Endothelial cell of umbilical vein (primary cell): ENCODE data around the gene ANO9. TPM values are rescaled to one million over a fixed set of nuclear protein-coding genes. Genes with fewer than 3 reads are reported as not detected.

Experiments used
- BruUV-seq: library from RNA; stranded (reverse); fragments of 400-500 nt; replicated peaks from 2 replicates; lab custom pipeline; 2021; lab: Mats Ljungman, UMichigan
- CTCF ChIA-PET: fragments of 300-600, 350-600 bp; sonication (Branson Sonifier 250); formaldehyde crosslinking; loops from one replicate; lab custom pipeline; 2021; ENCODE audit warnings: antibody characterized with exemption, inconsistent platforms; lab: Charles Lee
- POLR2A ChIA-PET: fragments of 300-600, 350-600 bp; sonication (Branson Sonifier 250); formaldehyde crosslinking; loops from one replicate; lab custom pipeline; 2021; ENCODE audit warnings: antibody characterized with exemption, inconsistent platforms; lab: Charles Lee
- DNase-seq: peaks from one replicate; pipeline ENCODE4 v3.0.0-alpha.2; 2011; ENCODE audit warnings: low read depth, low spot score
- FAIRE-seq: peaks from 2 replicates; lab custom pipeline; 2011; peaks lifted over from hg19 to GRCh38; lab: Jason Lieb, UNC
- H2AFZ ChIP-seq: 2 replicates; pipeline ENCODE4 v1.6.0; 2012; ENCODE audit warnings: low read depth, low read length, control low read depth, inconsistent platforms
- H3K27ac ChIP-seq: 2 replicates; pipeline ENCODE4 v1.5.1; 2011; ENCODE audit warnings: low read depth, mild to moderate bottlenecking, control low read depth, low read length, moderate library complexity; ENCODE audit not compliant: insufficient read depth
- H3K27me3 ChIP-seq, 2 experiments: 2 replicates each; pipeline versions ENCODE4 v1.6.0 to v1.6.1; 2011; ENCODE audit warnings: low read length in 2 of 2, mixed read lengths in 1 of 2; ENCODE audit not compliant: control insufficient read depth in 2 of 2, insufficient read depth in 2 of 2
- H3K36me3 ChIP-seq, 2 experiments: 2 replicates in 1 of 2; 3 replicates in 1 of 2; pipeline ENCODE4 v1.5.1; 2011; ENCODE audit warnings: low read length in 2 of 2, mild to moderate bottlenecking in 1 of 2, moderate library complexity in 1 of 2; ENCODE audit not compliant: control insufficient read depth in 2 of 2, insufficient read depth in 2 of 2; ENCODE audit errors: extremely low read depth in 1 of 2
- H3K4me1 ChIP-seq: 3 replicates; pipeline ENCODE4 v1.5.1; 2011; ENCODE audit warnings: mild to moderate bottlenecking, low read length; ENCODE audit not compliant: control insufficient read depth, insufficient read depth; ENCODE audit errors: extremely low read depth
- H3K4me2 ChIP-seq: 2 replicates; pipeline ENCODE4 v1.6.1; 2011; ENCODE audit warnings: low read length, control low read depth, mixed read lengths; ENCODE audit not compliant: insufficient read depth
- H3K4me3 ChIP-seq, 3 experiments: fragments of 200-600 bp in 1 of 3; sonication (generic), shearing (Covaris generic) in 1 of 3; replicated peaks in 1 of 3; 2 replicates each; pipeline ENCODE4 v1.5.1; 2011 to 2016; ENCODE audit warnings: control low read depth in 3 of 3, low read length in 3 of 3, mild to moderate bottlenecking in 2 of 3, inconsistent platforms in 1 of 3, low read depth in 1 of 3, moderate library complexity in 1 of 3; ENCODE audit not compliant: insufficient read depth in 1 of 3
- H3K79me2 ChIP-seq: 2 replicates; pipeline ENCODE4 v1.6.0; 2012; ENCODE audit warnings: low read length, inconsistent platforms; ENCODE audit not compliant: control insufficient read depth, insufficient read depth
- H3K9ac ChIP-seq: replicated peaks from 2 replicates; pipeline ENCODE3; 2011; ENCODE audit warnings: low read length, control low read depth; ENCODE audit not compliant: insufficient read depth; ENCODE audit errors: extremely low read depth
- H3K9me1 ChIP-seq: replicated peaks from 3 replicates; pipeline ENCODE4 v1.6.0; 2011; ENCODE audit warnings: mild to moderate bottlenecking, low read length; ENCODE audit not compliant: control insufficient read depth, insufficient read depth; ENCODE audit errors: extremely low read depth
- H3K9me3 ChIP-seq: replicated peaks from 2 replicates; pipeline ENCODE4 v1.5.1; 2012; ENCODE audit warnings: low read length, inconsistent platforms; ENCODE audit not compliant: control insufficient read depth, insufficient read depth
- H4K20me1 ChIP-seq: replicated peaks from 2 replicates; pipeline ENCODE3; 2011; ENCODE audit warnings: mild to moderate bottlenecking, low read length; ENCODE audit not compliant: control insufficient read depth, insufficient read depth; ENCODE audit errors: extremely low read depth
- MYC ChIP-seq: IDR thresholded peaks from one replicate; pipeline ENCODE4 v1.6.1; 2011; ENCODE audit warnings: mild to moderate bottlenecking, low read depth, low read length
- POLR2A ChIP-seq: IDR thresholded peaks from 2 replicates; pipeline ENCODE4 v1.6.1; 2012; ENCODE audit warnings: low read depth, mild to moderate bottlenecking, control low read depth, low read length
- POLR2AphosphoS5 ChIP-seq: IDR thresholded peaks from 2 replicates; pipeline ENCODE4 v1.6.1; 2012; ENCODE audit warnings: low read depth, mild to moderate bottlenecking, control low read depth, low read length, moderate library complexity; ENCODE audit not compliant: insufficient read depth
- dilution Hi-C: fragments of 300-500 bp; cut with MboI; formaldehyde crosslinking; loops from one replicate; pipeline ENCODE4 v1.15.0; 2019; ENCODE audit warnings: low sequenced_read_pairs; ENCODE audit not compliant: extremely low pct_ligation_motif_present
- intact Hi-C: fragments of 100-400 bp; cut with micrococcal nuclease; formaldehyde crosslinking; loops from one replicate; pipeline ENCODE4 v1.10.0; 2022
- polyA plus RNA-seq, 4 experiments: library from polyadenylated mRNA; depleted of rRNA in 3 of 4; stranded (reverse) in 3 of 4; unstranded in 1 of 4; fragments of >200 nt; gene quantifications; 2 replicates each; pipeline versions ENCODE4 v1.2.1 to v1.2.3, GENCODE V29; 2011 to 2012; ENCODE audit warnings: missing spikeins in 1 of 4
- total RNA-seq: library from RNA; stranded (reverse); gene quantifications from 2 replicates; pipeline ENCODE4 v1.2.3, GENCODE V29; 2021
- TF ChIP-seq, protein P1 (sequence below): IDR thresholded peaks from 2 replicates; pipeline ENCODE4 v1.6.1; 2011; ENCODE audit not compliant: insufficient read depth, insufficient read length
- TF ChIP-seq, protein P2 (sequence below), 2 donors: IDR thresholded peaks; 1 replicate in 1 of 2; 2 replicates in 1 of 2; pipeline ENCODE4 v1.5.1; 2011; ENCODE audit warnings: low read length in 2 of 2, mild to moderate bottlenecking in 2 of 2, moderate library complexity in 2 of 2, control low read depth in 1 of 2, inconsistent platforms in 1 of 2, low read depth in 1 of 2; ENCODE audit not compliant: insufficient read depth in 1 of 2; ENCODE audit errors: extremely low read depth in 1 of 2

The ANO9 gene
- total and polyA plus RNA-seq, 2 donors (not counting 3 experiments of a cell fraction or from before 2014, with no cell fraction given), result 0.23 TPM; not detected in 1

GRCh38 chr11:449889-450808 lies 8.3 kb upstream of the ANO9 start, which contains the start of gene PTDSS2:
Gene PTDSS2, plus strand, starts transcription at chr11:450279. Its CDS starts 177 bp downstream, at chr11:450456.
- Histone ChIP-seq H3K27ac (peak within 1 kb of the TSS; percentile 19), H3K4me1 (peaks cover 14% of the 10 kb centered on the region), H3K79me2 (peaks cover 46% of the 10 kb centered on the region), H3K27me3 (no peaks in the 10 kb centered on the region), H3K9ac (peak within 1 kb of the TSS; percentile 69), H3K9me3 (no peaks in the 10 kb centered on the region), H2AFZ (peak within 1 kb of the TSS; percentile 68), H3K36me3 (peaks cover 0 to 17% of the 10 kb centered on the region in 2 experiments), H3K4me3 (peak within 1 kb of the TSS; percentile 37 to 88 (median 55)), H3K4me2 (peak within 1 kb of the TSS; percentile 71), H3K9me1 (no peaks in the 10 kb centered on the region), H4K20me1 (no peaks in the 10 kb centered on the region)
- BruUV-seq, result no TSS peak
- FAIRE-seq (peak; percentile 99), DNase-seq (peak; percentile 95)
- TF ChIP-seq POLR2AphosphoS5, result peak; percentile 84
- TF ChIP-seq POLR2A, result peak; percentile 88
- TF ChIP-seq, protein P1, sequence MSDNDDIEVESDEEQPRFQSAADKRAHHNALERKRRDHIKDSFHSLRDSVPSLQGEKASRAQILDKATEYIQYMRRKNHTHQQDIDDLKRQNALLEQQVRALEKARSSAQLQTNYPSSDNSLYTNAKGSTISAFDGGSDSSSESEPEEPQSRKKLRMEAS, result no peak
- peak; percentile 35 for TF ChIP-seq MYC
- TF ChIP-seq, protein P2, sequence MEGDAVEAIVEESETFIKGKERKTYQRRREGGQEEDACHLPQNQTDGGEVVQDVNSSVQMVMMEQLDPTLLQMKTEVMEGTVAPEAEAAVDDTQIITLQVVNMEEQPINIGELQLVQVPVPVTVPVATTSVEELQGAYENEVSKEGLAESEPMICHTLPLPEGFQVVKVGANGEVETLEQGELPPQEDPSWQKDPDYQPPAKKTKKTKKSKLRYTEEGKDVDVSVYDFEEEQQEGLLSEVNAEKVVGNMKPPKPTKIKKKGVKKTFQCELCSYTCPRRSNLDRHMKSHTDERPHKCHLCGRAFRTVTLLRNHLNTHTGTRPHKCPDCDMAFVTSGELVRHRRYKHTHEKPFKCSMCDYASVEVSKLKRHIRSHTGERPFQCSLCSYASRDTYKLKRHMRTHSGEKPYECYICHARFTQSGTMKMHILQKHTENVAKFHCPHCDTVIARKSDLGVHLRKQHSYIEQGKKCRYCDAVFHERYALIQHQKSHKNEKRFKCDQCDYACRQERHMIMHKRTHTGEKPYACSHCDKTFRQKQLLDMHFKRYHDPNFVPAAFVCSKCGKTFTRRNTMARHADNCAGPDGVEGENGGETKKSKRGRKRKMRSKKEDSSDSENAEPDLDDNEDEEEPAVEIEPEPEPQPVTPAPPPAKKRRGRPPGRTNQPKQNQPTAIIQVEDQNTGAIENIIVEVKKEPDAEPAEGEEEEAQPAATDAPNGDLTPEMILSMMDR (IDR thresholded peaks at IDR 0.05; ENCODE audit: extremely low read depth in 1 of 2, insufficient read depth in 1 of 2, low read depth in 1 of 2, low read length in 2 of 2), result no peak
- intact Hi-C loops, result loop anchor here (1.0 to 5.0 kb wide), 4 partner anchors 57 to 198 kb away; partner anchors contain the start of gene RNH1
- CTCF ChIA-PET, result interaction anchor here (1.0 to 4.3 kb wide), 14 partner anchors 10 to 200 kb away, joined by 3 to 55 read pairs (median 5); partner anchors contain the start of gene SIGIRR
- dilution Hi-C loops, result no loop called here
- POLR2A ChIA-PET, result interaction anchor here (0.6 kb wide), 1 partner anchor 293 kb away, joined by 3 read pairs; no protein-coding TSS in a partner anchor
